Central memory CD4-positive, alpha-beta T cell (primary cell): Measurements from ENCODE around the gene HPS1.

ENCODE experiments used
- DNase-seq: peaks from one replicate; pipeline ENCODE4 v3.0.0; 2022

Gene HPS1

GRCh38 chr10:98410759-98411158 lies 36.0 kb downstream of the HPS1 start:
- no peak for DNase-seq

DNA sequence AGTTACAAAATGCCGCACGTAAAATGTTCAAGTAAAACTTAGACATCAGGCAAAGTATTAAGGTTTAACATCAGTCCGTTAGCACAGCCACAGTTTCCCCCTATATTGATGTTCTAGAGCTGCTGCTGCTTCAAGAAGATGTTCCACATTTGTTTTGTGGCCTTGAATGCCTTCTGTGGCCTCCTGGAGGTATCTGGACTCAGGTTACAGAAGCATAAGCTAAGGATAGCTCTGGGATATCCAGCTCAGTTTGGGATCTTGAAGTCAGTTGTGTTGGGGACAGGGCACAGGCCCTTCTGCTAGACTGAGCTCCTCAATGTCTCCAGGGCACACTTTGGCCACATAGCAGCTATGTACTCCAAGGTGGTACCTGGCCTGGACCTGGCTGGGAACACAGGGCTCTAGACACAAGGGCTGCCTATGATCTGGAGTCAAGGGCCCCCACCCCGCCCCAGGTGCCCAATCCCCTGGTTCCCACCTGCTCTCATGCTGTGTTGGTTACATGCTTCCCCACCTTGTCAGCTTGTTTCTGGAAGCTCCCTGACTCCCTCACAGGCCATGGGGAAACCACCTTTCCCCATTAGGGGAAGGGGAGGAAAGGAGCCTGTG lies 36.5 kb downstream of the HPS1 start:
- DNase-seq = no peak

DNA sequence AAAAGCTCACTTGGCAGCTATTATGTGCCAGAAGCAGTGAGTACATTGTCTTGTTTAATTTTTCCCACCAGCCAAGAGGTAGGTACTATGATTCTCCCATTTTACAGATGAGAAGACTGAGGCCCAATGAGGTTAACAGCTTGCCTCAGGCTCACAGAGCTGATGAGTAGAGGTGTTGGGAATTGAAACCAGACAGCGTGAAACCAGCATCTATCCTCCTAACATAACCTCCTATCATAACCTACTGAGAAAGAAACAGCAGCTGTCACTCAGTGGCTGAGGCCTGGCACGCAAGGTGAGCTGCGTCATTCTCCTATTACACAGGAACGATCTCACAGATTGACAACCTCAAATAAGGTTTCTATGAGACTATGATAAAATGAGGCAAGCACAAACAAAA lies 37.9 kb downstream of the HPS1 start:
- DNase-seq = no peak

DNA sequence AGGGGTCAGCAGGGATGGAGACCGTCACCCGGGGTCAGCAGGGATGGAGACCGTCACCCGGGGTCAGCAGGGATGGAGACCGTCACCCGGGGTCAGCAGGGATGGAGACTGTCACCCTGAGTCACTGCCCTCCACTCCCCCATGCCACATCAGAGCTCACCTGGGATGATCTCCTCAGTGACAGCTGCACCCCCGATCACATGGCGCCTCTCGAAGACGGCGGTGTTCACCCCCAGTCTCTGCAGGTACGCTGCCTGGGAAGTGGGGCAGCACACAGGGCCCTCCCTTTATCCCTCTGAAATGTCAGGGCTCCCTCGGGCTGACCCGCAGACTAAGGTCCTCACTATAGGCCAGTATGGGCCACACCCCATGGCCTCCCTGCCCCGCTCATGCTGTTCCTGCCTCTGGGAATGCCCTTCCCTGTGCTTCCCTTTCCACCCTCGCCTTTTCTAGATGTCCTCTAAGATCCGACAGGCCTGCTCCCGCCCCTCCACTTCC lies 38.9 kb downstream of the HPS1 start:
- no peak for DNase-seq

DNA sequence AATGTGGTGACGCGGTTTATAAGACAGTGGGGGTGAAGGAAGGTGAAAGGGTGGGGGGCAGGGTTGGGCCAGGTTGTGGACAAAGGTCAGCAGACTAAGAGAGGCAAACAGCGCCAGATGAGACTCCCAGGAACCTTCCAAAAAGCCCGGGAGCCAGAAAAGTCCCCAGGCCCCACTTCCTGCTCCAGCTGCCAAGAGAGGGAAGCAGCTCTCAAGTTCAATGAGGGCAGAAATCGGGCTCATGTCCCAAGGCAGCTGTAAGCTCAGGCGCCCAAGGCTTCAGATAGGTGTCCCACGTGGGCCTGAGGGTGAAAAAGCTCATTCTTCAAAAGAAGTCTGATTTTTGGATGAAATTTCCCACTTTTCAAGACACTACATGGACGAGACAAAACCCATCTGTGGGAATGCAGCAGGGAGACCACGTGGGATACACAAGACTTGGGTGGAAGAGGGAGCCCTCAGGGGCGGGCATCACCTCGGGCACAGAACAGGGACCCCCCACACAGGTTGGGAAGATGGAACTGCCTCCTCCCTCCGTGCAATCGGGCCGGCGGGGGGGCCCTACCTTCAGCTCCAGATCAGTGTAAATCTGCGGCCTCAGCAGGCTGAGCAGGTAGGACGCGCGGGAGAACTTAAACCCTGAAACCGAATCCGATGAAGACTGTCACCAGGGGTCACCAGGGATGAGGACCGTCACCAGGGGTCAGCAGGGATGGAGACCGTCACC lies 39.6 kb downstream of the HPS1 start:
- no peak for DNase-seq

- DNase-seq = no peak
Observed at GRCh38 chr10:98405422-98405821, 41.3 kb downstream of the HPS1 start.

GRCh38 chr10:98404571-98405359 lies 42.0 kb downstream of the HPS1 start:
- DNase-seq = no peak

GRCh38 chr10:98403812-98404504 lies 42.8 kb downstream of the HPS1 start:
- DNase-seq = no peak

- no peak for DNase-seq
Observed at GRCh38 chr10:98402931-98403718, 43.6 kb downstream of the HPS1 start.

- no peak for DNase-seq
Observed at GRCh38 chr10:98402478-98402877, 44.3 kb downstream of the HPS1 start.

DNA sequence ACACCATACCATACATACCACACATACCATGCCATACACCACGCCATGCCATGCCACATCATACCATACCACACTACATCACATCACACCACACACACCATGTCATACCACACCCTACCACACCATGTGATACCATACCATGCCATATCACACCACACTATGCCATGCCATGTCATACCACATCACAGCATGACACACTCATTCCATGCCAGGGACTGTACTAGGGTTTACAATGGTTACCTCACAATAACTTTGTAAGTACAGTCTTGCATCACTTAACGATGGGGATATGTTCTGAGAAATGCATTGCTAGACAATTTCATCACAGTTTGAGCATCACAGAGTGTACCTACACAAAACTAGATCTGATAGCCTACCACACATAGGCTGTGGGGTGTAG lies 46.3 kb downstream of the HPS1 start:
- no peak for DNase-seq

DNA sequence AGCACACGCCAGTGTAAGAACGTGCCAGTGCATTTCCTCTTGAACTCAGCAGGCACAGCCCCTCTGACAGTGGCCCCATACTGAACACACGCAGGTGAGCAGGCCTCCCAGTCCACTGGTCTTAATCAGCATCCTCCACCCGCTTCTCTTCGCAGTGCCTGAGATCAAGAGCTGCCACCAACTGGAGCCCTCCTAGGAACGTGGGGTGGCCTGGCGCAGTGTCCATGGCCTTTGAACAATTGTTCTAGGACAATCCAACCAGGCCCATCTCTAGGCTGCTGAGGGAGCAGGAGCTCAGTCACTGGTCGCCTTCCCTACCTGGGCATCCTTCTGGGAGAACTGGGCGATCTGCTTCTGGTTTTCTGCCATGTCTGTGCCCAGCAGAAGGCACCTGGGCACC lies 47.0 kb downstream of the HPS1 start:
- DNase-seq = no peak

- DNase-seq = no peak
Observed at GRCh38 chr10:98397089-98397600, 49.6 kb downstream of the HPS1 start.

DNA sequence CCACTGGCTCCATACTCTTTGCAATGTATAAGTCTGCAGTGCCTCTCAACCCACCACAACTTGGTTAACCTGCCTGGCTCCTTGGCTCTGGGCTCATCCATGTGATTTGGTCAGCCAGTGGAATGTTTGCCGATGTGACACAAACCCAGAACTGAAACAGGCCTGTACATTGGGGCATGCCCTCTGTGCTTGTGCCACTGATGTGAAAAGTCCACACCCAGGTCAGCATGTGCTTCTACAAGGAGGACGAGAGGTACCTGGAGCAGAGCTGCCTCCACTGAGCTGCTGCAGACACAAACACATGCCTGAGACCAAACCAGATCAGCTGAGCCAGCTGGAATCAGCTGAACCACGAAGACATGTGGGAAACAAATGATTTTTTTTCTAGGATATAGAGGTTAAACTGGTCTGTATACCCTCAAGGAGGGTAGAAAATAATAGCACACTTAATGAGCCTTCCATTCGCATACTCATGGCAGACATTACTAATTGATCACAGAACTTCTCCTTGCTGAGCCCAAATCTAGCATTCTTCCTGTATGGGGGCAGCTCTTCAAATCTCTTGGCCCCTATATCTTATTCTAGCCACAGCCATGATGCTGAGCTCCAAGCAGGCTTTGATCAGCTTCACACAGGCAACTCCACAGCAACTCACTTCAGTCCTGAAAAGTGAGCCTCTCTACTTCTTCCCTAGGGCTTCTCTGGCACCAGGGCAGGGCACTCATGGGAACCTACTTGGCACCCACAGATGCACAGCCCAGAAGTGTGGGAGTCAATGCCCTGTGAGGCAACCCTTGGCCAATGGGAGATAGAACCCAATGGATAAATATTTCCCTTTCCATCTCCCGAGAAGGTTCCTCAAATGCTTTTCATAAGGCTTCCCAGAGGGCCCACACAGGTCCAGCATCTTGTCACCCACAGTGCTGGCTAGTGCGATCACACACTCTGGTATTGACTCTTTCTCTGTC lies 50.4 kb downstream of the HPS1 start:
- no peak for DNase-seq

DNA sequence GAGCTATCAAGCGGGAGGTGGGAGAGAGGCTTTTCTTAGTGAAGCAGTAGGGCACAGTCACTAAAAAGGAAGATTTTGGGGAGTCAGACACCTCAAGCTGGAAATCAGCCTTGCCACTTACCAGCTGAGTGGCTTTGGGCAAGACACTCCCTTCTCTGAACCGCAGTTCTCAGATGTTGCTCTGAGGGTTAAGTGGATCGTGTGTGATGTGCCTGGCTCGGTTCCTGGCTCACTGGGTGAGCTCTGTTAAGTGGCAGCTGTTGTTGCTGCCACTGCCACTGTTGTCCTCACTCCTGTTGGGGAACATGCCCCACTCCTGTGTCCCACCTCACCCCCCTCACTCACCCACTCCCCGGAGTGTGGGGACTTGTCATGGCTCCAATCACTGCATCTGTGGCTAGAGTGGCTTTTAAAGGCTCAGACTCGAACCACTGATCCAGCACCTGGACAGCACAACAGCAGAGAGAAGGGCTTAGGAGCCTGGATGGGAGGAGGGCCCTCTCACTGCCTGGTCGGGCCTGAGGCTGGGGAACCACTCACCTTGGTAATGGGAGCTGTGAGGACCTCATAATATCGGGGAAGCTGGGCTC lies 51.8 kb downstream of the HPS1 start:
- no peak for DNase-seq

GRCh38 chr10:98391578-98391991 lies 55.1 kb downstream of the HPS1 start:
- DNase-seq = no peak

DNA sequence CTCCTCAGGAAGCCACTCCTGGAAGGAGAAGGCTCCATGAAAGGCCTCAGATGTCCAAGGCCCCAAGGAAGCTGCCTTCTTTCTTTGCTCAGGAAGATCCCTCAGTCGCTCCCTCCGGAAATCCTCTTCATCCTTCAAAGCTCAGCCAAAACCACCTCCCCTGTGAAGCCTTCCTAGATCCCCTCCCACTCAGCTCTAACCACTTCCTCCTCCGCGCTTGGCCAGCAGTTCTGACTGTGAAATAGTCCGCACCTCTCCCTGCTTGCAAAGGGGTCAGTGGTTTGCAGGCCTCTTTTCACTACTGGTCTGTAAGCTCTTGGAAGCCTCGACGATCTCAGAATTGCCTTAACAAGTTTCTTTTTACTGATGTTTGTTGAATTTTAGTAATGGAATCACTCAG lies 55.7 kb downstream of the HPS1 start:
- no peak for DNase-seq

DNA sequence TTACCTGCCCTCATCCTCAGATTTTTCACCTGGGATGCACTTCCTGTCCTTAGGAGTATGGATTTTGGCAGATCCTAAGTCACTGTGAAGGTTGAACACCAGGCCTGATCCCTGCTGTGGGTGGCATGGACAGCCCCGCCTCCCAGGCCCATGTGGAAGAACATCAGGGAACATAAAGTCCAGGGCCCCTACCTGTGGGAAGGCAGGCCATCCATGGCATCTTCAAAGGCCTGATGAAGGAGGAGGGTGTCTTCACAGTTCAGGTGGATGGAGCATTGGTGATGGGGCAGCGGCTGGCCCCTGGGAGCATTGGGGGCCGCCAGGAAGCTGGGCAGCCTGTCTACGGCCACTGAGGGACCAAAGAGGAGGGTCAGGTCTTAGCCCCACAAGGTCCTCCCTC lies 56.3 kb downstream of the HPS1 start:
- DNase-seq = no peak

- DNase-seq = no peak
Observed at GRCh38 chr10:98389398-98389797, 57.3 kb downstream of the HPS1 start.

- DNase-seq = no peak
Observed at GRCh38 chr10:98388101-98388655, 58.6 kb downstream of the HPS1 start.
